ENCODE data around the gene IL4. TPM values are rescaled to one million over a fixed set of nuclear protein-coding genes. Genes with fewer than 3 reads are reported as not detected.

IL4 gene
- total and polyA plus RNA-seq, 2 donors (not counting 3 experiments of a cell fraction or from before 2014, with no cell fraction given) = not detected

DNA sequence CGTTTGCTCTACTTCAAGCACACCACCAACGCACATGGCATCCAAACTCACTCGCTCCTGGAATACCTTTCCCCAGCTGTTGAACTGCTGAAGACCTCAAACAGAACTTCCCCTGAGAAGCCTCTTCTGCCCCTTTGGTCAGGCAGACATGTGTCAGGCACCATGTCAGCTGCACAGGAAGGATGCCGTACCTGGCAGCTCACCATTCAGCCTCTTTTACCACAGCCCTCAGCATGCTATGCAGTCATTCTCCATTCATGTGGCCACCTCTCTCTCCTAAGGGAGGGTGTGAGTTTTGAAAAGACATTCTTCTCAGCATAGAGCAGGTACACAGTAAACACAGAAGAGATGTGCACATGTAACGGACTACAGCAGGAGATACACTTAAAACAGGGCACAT is 14.2 kb downstream of the IL4 start:
- Histone ChIP-seq H4K20me1 (replicated peaks; ENCODE audit: control insufficient read depth, extremely low read depth, insufficient read depth, low read length) (no peaks in the 10 kb centered on the region), H3K9ac (replicated peaks; ENCODE audit: extremely low read depth, insufficient read depth, low read length) (no peak overlapping the region), H3K27ac (ENCODE audit: insufficient read depth, low read depth, low read length) (no peak overlapping the region), H3K4me2 (ENCODE audit: insufficient read depth, low read length) (no peak overlapping the region), H3K4me3 (replicated peaks in 1 of 3; ENCODE audit: insufficient read depth in 1 of 3, low read depth in 1 of 3, low read length in 3 of 3) (no peak overlapping the region), H3K27me3 (ENCODE audit: control insufficient read depth in 2 of 2, insufficient read depth in 2 of 2, low read length in 2 of 2) (no peaks in the 10 kb centered on the region), H3K9me1 (replicated peaks; ENCODE audit: control insufficient read depth, extremely low read depth, insufficient read depth, low read length) (no peaks in the 10 kb centered on the region), H3K4me1 (ENCODE audit: control insufficient read depth, extremely low read depth, insufficient read depth, low read length) (no peaks in the 10 kb centered on the region), H3K9me3 (replicated peaks; ENCODE audit: control insufficient read depth, insufficient read depth, low read length) (no peaks in the 10 kb centered on the region), H2AFZ (ENCODE audit: low read depth, low read length) (no peak overlapping the region), H3K79me2 (ENCODE audit: control insufficient read depth, insufficient read depth, low read length) (no peaks in the 10 kb centered on the region), H3K36me3 (ENCODE audit: control insufficient read depth in 2 of 2, extremely low read depth in 1 of 2, insufficient read depth in 2 of 2, low read length in 2 of 2) (no peaks in the 10 kb centered on the region)
- no TSS peak for BruUV-seq (replicated peaks)
- CTCF ChIA-PET = no interaction called here
- dilution Hi-C loops (cut with MboI; ENCODE audit: extremely low pct_ligation_motif_present, low sequenced_read_pairs) = no loop called here
- POLR2A ChIA-PET = no interaction called here
- FAIRE-seq = no peak
- TF ChIP-seq MYC (IDR thresholded peaks at IDR 0.05; ENCODE audit: low read depth, low read length) (no peak), JUN (IDR thresholded peaks at IDR 0.05; ENCODE audit: borderline replicate concordance, insufficient read depth, insufficient read length, low read depth) (no peak), MAX (IDR thresholded peaks at IDR 0.05; ENCODE audit: insufficient read depth, insufficient read length) (no peak), POLR2AphosphoS5 (IDR thresholded peaks at IDR 0.05; ENCODE audit: insufficient read depth, low read depth, low read length) (no peak), EZH2 (IDR thresholded peaks at IDR 0.05; ENCODE audit: borderline replicate concordance, low read depth, low read length, severe bottlenecking) (no peak), GATA2 (IDR thresholded peaks at IDR 0.05; ENCODE audit: insufficient read depth, insufficient read length, low read depth, low read length) (no peak), POLR2A (IDR thresholded peaks at IDR 0.05; ENCODE audit: low read depth, low read length) (no peak), FOS (IDR thresholded peaks at IDR 0.05; ENCODE audit: borderline replicate concordance, insufficient read depth, low read length) (no peak)
- TF ChIP-seq, protein P1, sequence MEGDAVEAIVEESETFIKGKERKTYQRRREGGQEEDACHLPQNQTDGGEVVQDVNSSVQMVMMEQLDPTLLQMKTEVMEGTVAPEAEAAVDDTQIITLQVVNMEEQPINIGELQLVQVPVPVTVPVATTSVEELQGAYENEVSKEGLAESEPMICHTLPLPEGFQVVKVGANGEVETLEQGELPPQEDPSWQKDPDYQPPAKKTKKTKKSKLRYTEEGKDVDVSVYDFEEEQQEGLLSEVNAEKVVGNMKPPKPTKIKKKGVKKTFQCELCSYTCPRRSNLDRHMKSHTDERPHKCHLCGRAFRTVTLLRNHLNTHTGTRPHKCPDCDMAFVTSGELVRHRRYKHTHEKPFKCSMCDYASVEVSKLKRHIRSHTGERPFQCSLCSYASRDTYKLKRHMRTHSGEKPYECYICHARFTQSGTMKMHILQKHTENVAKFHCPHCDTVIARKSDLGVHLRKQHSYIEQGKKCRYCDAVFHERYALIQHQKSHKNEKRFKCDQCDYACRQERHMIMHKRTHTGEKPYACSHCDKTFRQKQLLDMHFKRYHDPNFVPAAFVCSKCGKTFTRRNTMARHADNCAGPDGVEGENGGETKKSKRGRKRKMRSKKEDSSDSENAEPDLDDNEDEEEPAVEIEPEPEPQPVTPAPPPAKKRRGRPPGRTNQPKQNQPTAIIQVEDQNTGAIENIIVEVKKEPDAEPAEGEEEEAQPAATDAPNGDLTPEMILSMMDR (IDR thresholded peaks at IDR 0.05; ENCODE audit: extremely low read depth in 1 of 2, insufficient read depth in 1 of 2, low read depth in 1 of 2, low read length in 2 of 2) = no peak
- intact Hi-C loops (cut with micrococcal nuclease) = no loop called here
- no peak for DNase-seq (ENCODE audit: low read depth, low spot score)
